A549 (cell line): ENCODE measurements around the gene GFAP. TPM values are rescaled to one million over a fixed set of nuclear protein-coding genes. Genes with fewer than 3 reads are reported as not detected.
A peak's percentile ranks its signal among the peaks of the same experiment; 100 is the strongest.

Source experiments
- ATAC-seq, 2 experiments: fragments of 200-7000 bp in 1 of 2; fragments of >200 bp in 1 of 2; cut with Nextera tagmentation in 1 of 2; cut with Tn5 transposase in 1 of 2; 3 replicates each; pipeline versions ENCODE4 v1.8.0 to v1.9.1; 2018 to 2020; ENCODE audit warnings: mild to moderate bottlenecking in 1 of 2, moderate library complexity in 1 of 2
- CTCF ChIA-PET: fragments of 300-600 bp; sonication (Branson Sonifier 250); formaldehyde crosslinking; extraction: SDS; loops from one replicate; lab custom pipeline; 2021; ENCODE audit warnings: antibody characterized with exemption, inconsistent platforms; lab: Yijun Ruan, JAX
- POLR2A ChIA-PET: fragments of 350-600 bp; formaldehyde crosslinking; extraction: SDS; loops from one replicate; lab custom pipeline; 2021; ENCODE audit warnings: antibody characterized with exemption, inconsistent platforms; lab: Yijun Ruan, JAX
- DNase-seq, 2 experiments: peaks; one replicate each; pipeline versions ENCODE4 v3.0.0 to v3.0.0-alpha.2; 2011 to 2016; ENCODE audit warnings: low read depth in 1 of 2, low spot score in 1 of 2
- FAIRE-seq: peaks from 2 replicates; lab custom pipeline; 2011; peaks lifted over from hg19 to GRCh38; lab: Jason Lieb, UNC
- H3K27ac ChIP-seq, 2 experiments: fragments of >200 bp; sonication (Bioruptor Twin); formaldehyde crosslinking; 3 replicates each; pipeline ENCODE4 v1.5.1; 2016 to 2017
- H3K4me1 ChIP-seq: fragments of >200 bp; sonication (Bioruptor Twin); formaldehyde crosslinking; 3 replicates; pipeline ENCODE4 v1.6.1; 2016
- H3K4me2 ChIP-seq: fragments of >200 bp; sonication (Bioruptor Twin); formaldehyde crosslinking; 3 replicates; pipeline ENCODE4 v1.6.1; 2016
- H3K4me3 ChIP-seq: fragments of >200 bp; sonication (Bioruptor Twin); formaldehyde crosslinking; 3 replicates; pipeline ENCODE4 v1.5.1; 2016
- H3K9me3 ChIP-seq: fragments of >200 bp; sonication (Bioruptor Twin); formaldehyde crosslinking; 3 replicates; pipeline ENCODE4 v1.6.1; 2016
- CBX2 ChIP-seq: fragments of 200-600 bp; sonication (generic); IDR thresholded peaks from 2 replicates; pipeline ENCODE4 v1.6.1; 2016; ENCODE audit warnings: low read depth, mild to moderate bottlenecking, borderline replicate concordance
- CBX8 ChIP-seq: fragments of 200-600 bp; sonication (generic); IDR thresholded peaks from 2 replicates; pipeline ENCODE4 v1.6.1; 2016
- CEBPB ChIP-seq, 2 experiments: fragments of >200 bp in 1 of 2; sonication (Bioruptor Twin) in 1 of 2; formaldehyde crosslinking in 1 of 2; IDR thresholded peaks; 2 replicates each; pipeline ENCODE4 v1.6.1; 2012 to 2016
- CHD4 ChIP-seq: fragments of 200-600 bp; sonication (generic); IDR thresholded peaks from 2 replicates; pipeline ENCODE4 v1.6.1; 2016; ENCODE audit warnings: antibody characterized with exemption, mild to moderate bottlenecking, borderline replicate concordance
- CTCF ChIP-seq: fragments of >200 bp; sonication (Bioruptor Twin); formaldehyde crosslinking; IDR thresholded peaks from 3 replicates; pipeline ENCODE4 v1.5.1; 2016
- ELK1 ChIP-seq: fragments of 150-350 bp; IDR thresholded peaks from 2 replicates; pipeline ENCODE4 v1.6.1; 2014; ENCODE audit warnings: low read depth, mild to moderate bottlenecking, low read length
- FOSB ChIP-seq: fragments of 250-450 bp; sonication (Bioruptor Pico); IDR thresholded peaks from 2 replicates; pipeline ENCODE4 v1.5.0; 2020; ENCODE audit warnings: mild to moderate bottlenecking, moderate library complexity
- HEYL ChIP-seq: fragments of 250-450 bp; sonication (Bioruptor Pico); IDR thresholded peaks from 2 replicates; pipeline ENCODE4 v1.8.0; 2021; ENCODE audit warnings: mild to moderate bottlenecking, moderate library complexity
- HOXB5 ChIP-seq: fragments of 250-450 bp; sonication (Bioruptor Pico); IDR thresholded peaks from 2 replicates; pipeline ENCODE4 v1.5.0; 2020; ENCODE audit warnings: mild to moderate bottlenecking, moderate library complexity
- JUNB ChIP-seq: fragments of >200 bp; sonication (Bioruptor Twin); formaldehyde crosslinking; IDR thresholded peaks from 2 replicates; pipeline ENCODE4 v1.6.1; 2016
- KDM1A ChIP-seq: fragments of 200-600 bp; sonication (generic); IDR thresholded peaks from 2 replicates; pipeline ENCODE4 v1.6.1; 2016; ENCODE audit warnings: low read depth, mild to moderate bottlenecking
- KDM5A ChIP-seq: fragments of 200-600 bp; sonication (generic); IDR thresholded peaks from 2 replicates; pipeline ENCODE4 v1.6.1; 2016; ENCODE audit warnings: antibody characterized with exemption, mild to moderate bottlenecking
- MAZ ChIP-seq: fragments of 150-350 bp; IDR thresholded peaks from 2 replicates; pipeline ENCODE4 v1.6.1; 2014; ENCODE audit warnings: antibody characterized with exemption, low read depth, low read length, borderline replicate concordance
- PBX3 ChIP-seq: IDR thresholded peaks from 2 replicates; pipeline ENCODE4 v1.6.1; 2012
- POLR2AphosphoS2 ChIP-seq: conservative IDR thresholded peaks from 2 replicates; pipeline ENCODE4 v1.6.1; 2012; ENCODE audit warnings: low read length, improper control_type of control experiment, inconsistent platforms
- TP53 ChIP-seq: fragments of 250-450 bp; sonication (Bioruptor Pico); IDR thresholded peaks from 2 replicates; pipeline ENCODE4 v1.5.0; 2021; ENCODE audit warnings: mild to moderate bottlenecking, moderate library complexity
- ZSCAN20 ChIP-seq: fragments of 250-450 bp; sonication (Bioruptor Pico); IDR thresholded peaks from 2 replicates; pipeline ENCODE4 v1.8.0; 2022; ENCODE audit warnings: mild to moderate bottlenecking, moderate library complexity
- WGBS: methylation state at CpG from one replicate; pipeline ENCODE4 v1.1.6; 2017; ENCODE audit errors: missing lambda C conversion rate; 5-methylcytosine and 5-hydroxymethylcytosine counted together
- polyA plus RNA-seq, 4 experiments: library from polyadenylated mRNA; depleted of rRNA in 3 of 4; stranded (reverse); fragments of >200 nt; fragmentation: RNase III in 1 of 4; extraction: RNeasy Plus Mini Kit Qiagen cat#74134 plus additional on column Dnase treatment in 1 of 4; gene quantifications; 2 replicates in 3 of 4; 3 replicates in 1 of 4; pipeline ENCODE4 v1.2.3, GENCODE V29; 2011 to 2017
- TF ChIP-seq, protein P1 (sequence below): fragments of 250-450 bp; sonication (Bioruptor Pico); IDR thresholded peaks from 2 replicates; pipeline ENCODE4 v1.5.0; 2021; ENCODE audit warnings: mild to moderate bottlenecking, moderate library complexity, borderline replicate concordance
- TF ChIP-seq, protein P2 (sequence below): IDR thresholded peaks from 2 replicates; pipeline ENCODE4 v1.6.1; 2012; ENCODE audit warnings: low read depth, borderline replicate concordance

GFAP gene
- polyA plus RNA-seq, 2 of the 4 experiments (the other 2 are of a cell fraction) = 1.5 to 1.8 TPM

GRCh38 chr17:44898768-44899073 is 16.6 kb downstream of the GFAP start:
- peak overlapping the region; percentile 85 for H3K4me2 ChIP-seq
- WGBS = under 1% methylated on average over 7 of the region's 7 CpGs
- FAIRE-seq (peak; percentile 76), ATAC-seq (no peak), DNase-seq (peak in 1 of 2 experiments; percentile 54)
- H3K27ac ChIP-seq = peak overlapping the region; percentile 87 to 96
- H3K4me1 ChIP-seq = peaks cover 37% of the 10 kb centered on the region
- no peak for TF ChIP-seq TP53 (CRISPR knock-in tag)
- TF ChIP-seq ELK1 = no peak
- TF ChIP-seq PBX3 = no peak
- TF ChIP-seq CBX2 = no peak
- ChIA-PET CTCF (interaction anchor here (0.8 to 18.5 kb wide), 12 partner anchors 9 to 201 kb away, joined by 3 to 223 read pairs (median 5); partner anchors contain the start of gene GFAP), POLR2A (interaction anchor here (1.0 to 4.7 kb wide), 8 partner anchors 9 to 163 kb away, joined by 3 to 18 read pairs (median 5); partner anchors contain the start of gene NMT1)
- no peaks in the 10 kb centered on the region for H3K9me3 ChIP-seq
- H3K4me3 ChIP-seq = peak overlapping the region; percentile 65

GRCh38 chr17:44894642-44895041 is 20.7 kb downstream of the GFAP start:
- TF ChIP-seq CTCF (no peak), KDM1A (no peak), CBX8 (no peak), ZSCAN20 (no peak), KDM5A (no peak), HOXB5 (no peak), CEBPB (IDR thresholded peaks at IDR 0.05) (no peak), CHD4 (no peak)
- TF ChIP-seq, protein P1, sequence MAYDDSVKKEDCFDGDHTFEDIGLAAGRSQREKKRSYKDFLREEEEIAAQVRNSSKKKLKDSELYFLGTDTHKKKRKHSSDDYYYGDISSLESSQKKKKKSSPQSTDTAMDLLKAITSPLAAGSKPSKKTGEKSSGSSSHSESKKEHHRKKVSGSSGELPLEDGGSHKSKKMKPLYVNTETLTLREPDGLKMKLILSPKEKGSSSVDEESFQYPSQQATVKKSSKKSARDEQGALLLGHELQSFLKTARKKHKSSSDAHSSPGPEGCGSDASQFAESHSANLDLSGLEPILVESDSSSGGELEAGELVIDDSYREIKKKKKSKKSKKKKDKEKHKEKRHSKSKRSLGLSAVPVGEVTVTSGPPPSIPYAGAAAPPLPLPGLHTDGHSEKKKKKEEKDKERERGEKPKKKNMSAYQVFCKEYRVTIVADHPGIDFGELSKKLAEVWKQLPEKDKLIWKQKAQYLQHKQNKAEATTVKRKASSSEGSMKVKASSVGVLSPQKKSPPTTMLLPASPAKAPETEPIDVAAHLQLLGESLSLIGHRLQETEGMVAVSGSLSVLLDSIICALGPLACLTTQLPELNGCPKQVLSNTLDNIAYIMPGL (CRISPR knock-in tag) = no peak
- FAIRE-seq = no peak
- DNase-seq = no peak
- ChIA-PET CTCF (interaction anchor here (0.6 to 18.5 kb wide), 6 partner anchors 12 to 309 kb away, joined by 3 to 223 read pairs (median 10); no protein-coding TSS in a partner anchor), POLR2A (interaction anchor here (1.3 kb wide), 1 partner anchor 10 kb away, joined by 3 read pairs; no protein-coding TSS in a partner anchor)
- H3K9me3 ChIP-seq = no peaks in the 10 kb centered on the region
- no peak overlapping the region for H3K4me2 ChIP-seq
- H3K4me3 ChIP-seq = no peak overlapping the region
- no peak for ATAC-seq
- 97% methylated on average over 4 of the region's 4 CpGs for WGBS
- no peak overlapping the region for H3K27ac ChIP-seq
- peaks cover 24% of the 10 kb centered on the region for H3K4me1 ChIP-seq

DNA sequence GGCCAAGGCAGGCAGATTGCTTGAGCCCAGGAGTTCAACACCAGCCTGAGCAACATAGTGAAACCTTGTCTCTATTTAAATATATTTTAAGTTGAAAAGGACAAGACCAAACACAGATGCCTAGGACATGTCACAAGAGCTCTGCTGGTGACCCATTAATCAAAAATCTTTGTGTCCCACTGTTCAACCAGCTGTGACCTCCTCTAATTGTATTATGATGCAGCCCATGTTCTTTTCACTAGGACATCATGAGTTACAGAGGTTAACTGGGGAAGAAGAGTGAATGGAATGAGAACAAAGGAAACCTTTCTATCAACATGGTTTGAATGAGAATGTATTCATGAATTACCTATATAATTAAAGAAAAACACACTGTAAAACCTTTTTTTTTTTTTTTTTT is 23.1 kb downstream of the GFAP start:
- Histone ChIP-seq H3K9me3 (no peaks in the 10 kb centered on the region), H3K27ac (no peak overlapping the region), H3K4me3 (no peak overlapping the region), H3K4me1 (peaks cover 26% of the 10 kb centered on the region), H3K4me2 (no peak overlapping the region)
- CTCF ChIA-PET = interaction anchor here (0.6 to 18.5 kb wide), 12 partner anchors 10 to 1301 kb away, joined by 3 to 223 read pairs (median 6); partner anchors contain the start of genes ACBD4 and KANSL1
- DNase-seq (no peak), FAIRE-seq (no peak), ATAC-seq (no peak)
- POLR2A ChIA-PET = interaction anchor here (0.7 kb wide), 2 partner anchors 115 to 133 kb away, joined by 3 read pairs; no protein-coding TSS in a partner anchor
- TF ChIP-seq TP53 (CRISPR knock-in tag) (no peak), KDM5A (no peak), MAZ (no peak), FOSB (CRISPR knock-in tag) (no peak), PBX3 (no peak), CTCF (no peak), JUNB (no peak), ZSCAN20 (no peak), POLR2AphosphoS2 (no peak), HEYL (CRISPR knock-in tag) (no peak)
- TF ChIP-seq, protein P2, sequence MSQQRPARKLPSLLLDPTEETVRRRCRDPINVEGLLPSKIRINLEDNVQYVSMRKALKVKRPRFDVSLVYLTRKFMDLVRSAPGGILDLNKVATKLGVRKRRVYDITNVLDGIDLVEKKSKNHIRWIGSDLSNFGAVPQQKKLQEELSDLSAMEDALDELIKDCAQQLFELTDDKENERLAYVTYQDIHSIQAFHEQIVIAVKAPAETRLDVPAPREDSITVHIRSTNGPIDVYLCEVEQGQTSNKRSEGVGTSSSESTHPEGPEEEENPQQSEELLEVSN = no peak
- TF ChIP-seq, protein P1 (CRISPR knock-in tag) = no peak
